ENCODE data around the gene TRAK1.

Gene TRAK1

GRCh38 chr3:42264399-42265058, 173.4 kb downstream of the TRAK1 start:
- DNase-seq (ENCODE audit: low read depth, low spot score) = peak; percentile 27
- no peak overlapping the region for H3K27ac ChIP-seq

- no peak overlapping the region for H3K27ac ChIP-seq
- no peak for DNase-seq (ENCODE audit: low read depth, low spot score)
Observed at GRCh38 chr3:42265059-42265991, 174.2 kb downstream of the TRAK1 start.

GRCh38 chr3:42266085-42266484, 174.9 kb downstream of the TRAK1 start, which contains the start of gene CCK:
Gene CCK, minus strand, starts transcription at chr3:42266185. Its CDS starts 2,555 bp downstream, at chr3:42263630.
- H3K27ac ChIP-seq = no peak within 1 kb of the TSS
- DNase-seq (ENCODE audit: low read depth, low spot score) = no peak

- no peak for DNase-seq (ENCODE audit: low read depth, low spot score)
- no peak overlapping the region for H3K27ac ChIP-seq
Observed at GRCh38 chr3:42267878-42268277, 176.7 kb downstream of the TRAK1 start.

GRCh38 chr3:42269647-42270046, 178.5 kb downstream of the TRAK1 start:
- no peak for DNase-seq (ENCODE audit: low read depth, low spot score)
- no peak overlapping the region for H3K27ac ChIP-seq

GRCh38 chr3:42270561-42270960, 179.4 kb downstream of the TRAK1 start:
- DNase-seq (ENCODE audit: low read depth, low spot score) = no peak
- no peak overlapping the region for H3K27ac ChIP-seq

- DNase-seq (ENCODE audit: low read depth, low spot score) = no peak
- H3K27ac ChIP-seq = no peak overlapping the region
Observed at GRCh38 chr3:42271786-42272185, 180.6 kb downstream of the TRAK1 start.

GRCh38 chr3:42273361-42273760, 182.2 kb downstream of the TRAK1 start:
- no peak for DNase-seq (ENCODE audit: low read depth, low spot score)
- H3K27ac ChIP-seq = no peak overlapping the region

- no peak overlapping the region for H3K27ac ChIP-seq
- no peak for DNase-seq (ENCODE audit: low read depth, low spot score)
Observed at GRCh38 chr3:42274266-42274665, 183.1 kb downstream of the TRAK1 start.

GRCh38 chr3:42275217-42275616, 184.1 kb downstream of the TRAK1 start:
- H3K27ac ChIP-seq = no peak overlapping the region
- no peak for DNase-seq (ENCODE audit: low read depth, low spot score)
